NCI-H82 treated with DMSO at 0.1 percent for 48 hours (cell line): ENCODE measurements around the gene NRP2.

Experiments
- DNase-seq: peaks from one replicate; lab custom pipeline; 2025; ENCODE audit not compliant: unreplicated experiment; lab: John Stamatoyannopoulos, UW

The NRP2 gene

DNA sequence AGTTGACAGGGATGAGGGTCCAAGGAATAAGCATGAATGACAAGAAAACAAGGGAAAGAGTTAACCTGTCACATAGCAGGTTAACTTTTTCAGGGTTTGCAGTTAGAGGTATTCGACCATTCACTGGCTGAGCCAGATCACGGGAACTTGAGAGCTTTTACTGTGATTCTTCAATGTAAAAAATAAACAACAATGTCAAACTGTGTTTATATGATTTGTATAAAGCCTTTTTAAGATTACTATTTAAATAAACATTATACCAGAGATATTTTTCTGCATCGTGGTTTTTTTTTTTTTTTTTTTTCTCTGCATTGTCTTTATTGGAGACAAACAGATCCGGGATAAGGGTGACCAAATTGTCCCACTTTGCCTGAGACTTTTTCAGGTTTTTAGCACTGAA, 115.6 kb downstream of the NRP2 start:
- DNase-seq, result no peak

DNA sequence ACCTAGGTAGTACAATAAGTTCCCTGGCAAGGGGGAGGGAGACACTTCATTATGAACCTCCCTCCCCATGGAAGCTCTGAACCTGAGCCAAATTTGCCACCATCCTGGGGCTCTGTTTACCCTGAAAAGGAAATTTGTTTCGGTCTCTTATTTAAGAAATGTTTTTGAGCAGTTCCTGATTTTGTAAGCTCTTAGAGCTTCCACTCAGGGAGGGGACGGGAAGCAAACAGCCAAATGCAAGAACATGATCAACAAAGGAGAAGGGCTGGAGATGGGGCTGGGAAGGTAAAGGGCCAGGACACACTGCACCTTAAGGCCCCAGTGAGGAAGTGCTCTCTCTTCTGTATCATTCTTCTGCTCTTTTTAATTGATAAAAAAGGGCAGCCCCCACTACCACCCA, 117.9 kb downstream of the NRP2 start:
- no peak for DNase-seq

- DNase-seq, result no peak
Measured at GRCh38 chr2:205800773-205801172, 118.5 kb downstream of the NRP2 start.

- no peak for DNase-seq
Measured at GRCh38 chr2:205802065-205802464, 119.8 kb downstream of the NRP2 start.

- no peak for DNase-seq
Measured at GRCh38 chr2:205802941-205803340, 120.6 kb downstream of the NRP2 start.

DNA sequence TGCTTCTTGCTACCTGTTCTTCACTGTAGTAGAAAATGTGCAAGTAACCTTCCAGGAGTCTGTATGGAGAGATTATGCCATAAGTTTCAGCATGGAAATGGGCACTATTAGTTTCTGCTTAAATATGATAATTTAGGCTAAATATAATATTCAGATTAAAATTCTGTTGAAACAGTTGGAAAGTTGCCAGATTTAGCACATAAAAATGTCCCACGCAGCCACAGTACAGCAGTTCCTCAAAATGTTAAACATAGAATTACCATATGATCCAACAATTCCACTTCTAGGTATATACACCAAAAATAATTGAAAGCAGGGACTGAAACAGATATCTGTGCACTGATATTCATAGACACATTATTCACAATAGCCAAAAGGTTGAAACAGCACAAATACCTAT, 121.2 kb downstream of the NRP2 start:
- DNase-seq, result no peak

GRCh38 chr2:205805136-205805535, 122.8 kb downstream of the NRP2 start:
- DNase-seq, result no peak

- no peak for DNase-seq
Measured at GRCh38 chr2:205806143-205806905, 124.0 kb downstream of the NRP2 start.

DNA sequence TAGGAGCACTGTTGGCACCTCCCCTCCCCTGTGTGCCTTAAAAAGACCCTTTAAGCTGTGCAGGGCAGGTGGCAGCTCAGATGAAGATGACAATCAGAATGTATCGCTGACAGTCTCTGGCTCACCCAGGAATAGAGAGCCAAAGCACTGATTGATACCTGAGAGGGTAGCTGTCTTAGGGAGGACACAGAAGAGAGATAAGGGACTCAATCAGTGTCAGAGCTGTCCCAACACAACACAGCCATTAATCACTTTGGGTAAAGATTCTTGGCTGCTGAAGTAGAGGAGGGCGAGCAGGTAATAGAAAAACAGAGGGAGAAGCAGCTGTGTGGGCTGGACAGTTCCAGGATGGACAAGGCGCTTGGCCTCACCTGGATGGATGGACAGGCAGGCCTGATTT, 124.9 kb downstream of the NRP2 start:
- DNase-seq, result no peak

GRCh38 chr2:205807758-205808157, 125.5 kb downstream of the NRP2 start:
- no peak for DNase-seq

- no peak for DNase-seq
Measured at GRCh38 chr2:205808486-205809121, 126.3 kb downstream of the NRP2 start.

- DNase-seq, result no peak
Measured at GRCh38 chr2:205811387-205811786, 129.1 kb downstream of the NRP2 start.

DNA sequence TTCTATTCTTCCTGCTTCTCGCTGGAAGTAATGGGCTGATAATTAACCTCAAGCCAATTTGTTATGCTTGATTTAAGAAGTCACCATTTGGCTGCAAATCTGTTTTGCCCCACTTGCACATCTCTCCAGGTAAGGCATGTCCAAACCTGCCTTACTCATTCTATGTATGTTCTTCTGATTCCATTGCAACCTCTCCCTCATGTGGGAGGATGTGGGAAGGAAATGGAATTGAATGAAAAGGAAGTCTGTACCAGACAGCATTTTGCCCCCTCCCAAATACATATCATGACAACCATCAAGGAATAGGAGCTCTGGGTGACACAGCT, 131.7 kb downstream of the NRP2 start:
- DNase-seq, result no peak

- DNase-seq, result no peak
Measured at GRCh38 chr2:205815673-205816072, 133.4 kb downstream of the NRP2 start.

DNA sequence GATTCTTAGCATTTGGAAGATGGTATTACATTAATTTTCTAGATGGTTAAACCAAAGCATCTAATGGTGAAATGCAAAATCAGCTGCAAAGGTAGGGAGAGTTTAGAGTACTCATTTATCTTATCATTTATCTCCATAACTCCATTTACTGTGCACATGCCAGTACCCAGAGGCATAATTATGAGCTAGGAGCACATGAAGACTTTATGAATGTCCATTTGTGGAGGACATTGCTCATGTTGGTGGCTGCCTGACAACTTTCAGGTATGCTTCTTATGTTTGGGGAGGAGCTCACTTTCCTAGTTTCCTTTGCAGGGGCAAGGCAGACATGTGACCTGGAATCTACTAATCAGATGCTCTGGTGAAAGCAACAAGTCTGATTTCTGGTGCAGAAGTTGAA, 134.0 kb downstream of the NRP2 start:
- no peak for DNase-seq

GRCh38 chr2:205822579-205822978, 140.3 kb downstream of the NRP2 start:
- DNase-seq, result no peak

GRCh38 chr2:205827809-205828365, 145.6 kb downstream of the NRP2 start:
- DNase-seq, result no peak

GRCh38 chr2:205833864-205834263, 151.6 kb downstream of the NRP2 start:
- no peak for DNase-seq

GRCh38 chr2:205834796-205835195, 152.5 kb downstream of the NRP2 start:
- DNase-seq, result no peak

- no peak for DNase-seq
Measured at GRCh38 chr2:205835251-205835791, 153.0 kb downstream of the NRP2 start.

- no peak for DNase-seq
Measured at GRCh38 chr2:205835923-205836322, 153.6 kb downstream of the NRP2 start.

DNA sequence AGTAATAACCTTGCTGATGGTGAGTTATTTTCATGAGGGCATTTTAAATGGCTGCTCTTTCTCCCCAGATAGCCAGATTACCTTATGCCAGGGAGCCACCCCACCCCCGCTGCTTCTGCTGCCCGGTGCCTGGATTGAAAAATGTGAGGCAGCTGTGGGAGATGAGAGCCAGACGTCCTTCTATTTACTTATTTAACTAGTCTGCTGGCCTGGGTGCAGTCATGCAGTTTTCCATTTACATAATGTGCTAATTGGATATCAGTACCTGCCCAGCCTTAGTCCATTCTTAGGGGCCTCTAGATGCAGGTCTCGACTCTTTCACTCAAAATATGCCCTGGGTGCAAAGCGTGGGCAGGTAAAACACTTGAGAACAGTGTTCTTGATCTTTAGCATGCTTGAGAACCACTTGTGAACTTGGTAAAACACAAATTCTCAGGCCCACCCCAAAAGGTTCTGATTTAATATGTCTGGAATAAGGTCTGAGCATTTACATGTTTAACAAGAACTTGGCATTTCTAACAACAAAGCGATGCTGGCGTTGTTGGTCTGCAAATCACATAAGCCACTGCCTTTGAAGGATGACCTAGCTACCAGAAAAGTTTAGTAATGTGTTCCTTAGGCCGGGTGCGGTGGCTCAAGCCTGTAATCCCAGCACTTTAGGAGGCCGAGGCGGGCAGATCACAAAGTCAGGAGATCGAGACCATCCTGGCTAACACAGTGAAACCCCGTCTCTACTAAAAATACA, 154.3 kb downstream of the NRP2 start:
- peak; percentile 36 for DNase-seq
